Astrocyte of the spinal cord (primary cell): ENCODE data around the gene DDX17.

Experiments used
- DNase-seq: peaks from one replicate; pipeline ENCODE4 v3.0.0; 2011; ENCODE audit warnings: low read depth, low spot score
- H3K4me3 ChIP-seq: 2 replicates; pipeline ENCODE4 v1.5.1; 2011; ENCODE audit warnings: low read depth, mild to moderate bottlenecking, low read length, moderate library complexity
- CTCF ChIP-seq: IDR thresholded peaks from 2 replicates; pipeline ENCODE4 v1.5.1; 2012; ENCODE audit warnings: low read depth, mild to moderate bottlenecking, low read length, inconsistent platforms
- in situ Hi-C: cut with HindIII; loops from 2 replicates; pipeline ENCODE4 v1.10.0; 2017; ENCODE audit warnings: low sequenced_read_pairs

DDX17 gene

GRCh38 chr22:38467438-38467903 is 38.6 kb downstream of the DDX17 start:
- in situ Hi-C loops = no loop called here
- H3K4me3 ChIP-seq = peak overlapping the region; percentile 41
- no peak for DNase-seq
- no peak for TF ChIP-seq CTCF

GRCh38 chr22:38465673-38466490 is 40.2 kb downstream of the DDX17 start:
- in situ Hi-C loops = no loop called here
- no peak overlapping the region for H3K4me3 ChIP-seq
- no peak for DNase-seq
- TF ChIP-seq CTCF = no peak

- no peak for DNase-seq
- no peak overlapping the region for H3K4me3 ChIP-seq
- no peak for TF ChIP-seq CTCF
- in situ Hi-C loops = no loop called here
These were observed 41.0 kb downstream of the DDX17 start for GRCh38 chr22:38464992-38465672.

- in situ Hi-C loops = no loop called here
- no peak for TF ChIP-seq CTCF
- H3K4me3 ChIP-seq = no peak overlapping the region
- DNase-seq = no peak
These were observed 42.9 kb downstream of the DDX17 start for GRCh38 chr22:38462960-38463784.

- no peak overlapping the region for H3K4me3 ChIP-seq
- TF ChIP-seq CTCF = no peak
- in situ Hi-C loops = no loop called here
- DNase-seq = peak; percentile 82
These were observed 44.6 kb downstream of the DDX17 start for GRCh38 chr22:38461414-38462081.

- no peak overlapping the region for H3K4me3 ChIP-seq
- no peak for TF ChIP-seq CTCF
- DNase-seq = no peak
- in situ Hi-C loops = no loop called here
These were observed 45.1 kb downstream of the DDX17 start for GRCh38 chr22:38461057-38461413.
